ENCODE measurements around the gene CDH23.

The CDH23 gene

DNA sequence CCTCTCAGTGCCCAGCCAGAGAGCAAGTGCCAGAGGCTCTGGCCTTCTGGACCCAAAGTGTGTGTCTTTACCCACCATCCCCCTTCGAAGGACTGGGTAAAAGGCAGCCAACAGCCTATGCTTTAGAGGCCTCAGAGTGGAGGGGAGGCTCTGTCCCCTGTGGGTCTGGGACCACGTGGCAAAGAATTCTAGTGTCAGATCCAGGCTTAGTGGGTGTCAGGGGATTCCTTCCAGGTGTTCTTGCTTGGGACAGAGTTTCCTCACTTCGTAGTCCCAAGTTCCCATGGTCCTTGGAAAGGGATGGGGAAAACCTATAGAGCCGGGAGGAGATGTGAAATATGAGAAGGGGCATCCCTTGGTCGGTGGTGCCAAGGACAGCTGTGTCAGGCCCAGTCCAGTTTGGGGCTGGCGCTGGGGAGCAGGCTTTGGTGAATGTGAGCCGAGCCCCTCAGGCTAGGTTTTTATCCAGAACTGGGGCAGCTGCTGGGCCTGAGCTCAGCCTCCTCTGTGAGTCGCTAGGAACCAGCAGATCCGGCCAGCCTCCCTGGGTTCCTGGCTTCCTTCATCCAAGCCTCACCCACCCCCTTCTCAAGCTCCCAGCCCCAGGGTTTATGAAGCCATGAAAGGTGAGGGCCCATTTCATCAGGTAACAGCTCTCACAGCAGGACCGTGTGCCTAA lies 251.7 kb downstream of the CDH23 start:
- TF ChIP-seq, protein P1, sequence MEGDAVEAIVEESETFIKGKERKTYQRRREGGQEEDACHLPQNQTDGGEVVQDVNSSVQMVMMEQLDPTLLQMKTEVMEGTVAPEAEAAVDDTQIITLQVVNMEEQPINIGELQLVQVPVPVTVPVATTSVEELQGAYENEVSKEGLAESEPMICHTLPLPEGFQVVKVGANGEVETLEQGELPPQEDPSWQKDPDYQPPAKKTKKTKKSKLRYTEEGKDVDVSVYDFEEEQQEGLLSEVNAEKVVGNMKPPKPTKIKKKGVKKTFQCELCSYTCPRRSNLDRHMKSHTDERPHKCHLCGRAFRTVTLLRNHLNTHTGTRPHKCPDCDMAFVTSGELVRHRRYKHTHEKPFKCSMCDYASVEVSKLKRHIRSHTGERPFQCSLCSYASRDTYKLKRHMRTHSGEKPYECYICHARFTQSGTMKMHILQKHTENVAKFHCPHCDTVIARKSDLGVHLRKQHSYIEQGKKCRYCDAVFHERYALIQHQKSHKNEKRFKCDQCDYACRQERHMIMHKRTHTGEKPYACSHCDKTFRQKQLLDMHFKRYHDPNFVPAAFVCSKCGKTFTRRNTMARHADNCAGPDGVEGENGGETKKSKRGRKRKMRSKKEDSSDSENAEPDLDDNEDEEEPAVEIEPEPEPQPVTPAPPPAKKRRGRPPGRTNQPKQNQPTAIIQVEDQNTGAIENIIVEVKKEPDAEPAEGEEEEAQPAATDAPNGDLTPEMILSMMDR (IDR thresholded peaks at IDR 0.05; ENCODE audit: insufficient read depth, low read length, poor library complexity, severe bottlenecking) = no peak
- DNase-seq (ENCODE audit: extremely low read depth, insufficient read length) = no peak
- Histone ChIP-seq H3K36me3 (ENCODE audit: control insufficient read depth, insufficient read depth, low read length) (no peaks in the 10 kb centered on the region), H3K4me3 (replicated peaks; ENCODE audit: low read depth, low read length) (no peak overlapping the region), H3K27me3 (replicated peaks; ENCODE audit: control insufficient read depth, insufficient read depth, low read length) (no peaks in the 10 kb centered on the region)

DNA sequence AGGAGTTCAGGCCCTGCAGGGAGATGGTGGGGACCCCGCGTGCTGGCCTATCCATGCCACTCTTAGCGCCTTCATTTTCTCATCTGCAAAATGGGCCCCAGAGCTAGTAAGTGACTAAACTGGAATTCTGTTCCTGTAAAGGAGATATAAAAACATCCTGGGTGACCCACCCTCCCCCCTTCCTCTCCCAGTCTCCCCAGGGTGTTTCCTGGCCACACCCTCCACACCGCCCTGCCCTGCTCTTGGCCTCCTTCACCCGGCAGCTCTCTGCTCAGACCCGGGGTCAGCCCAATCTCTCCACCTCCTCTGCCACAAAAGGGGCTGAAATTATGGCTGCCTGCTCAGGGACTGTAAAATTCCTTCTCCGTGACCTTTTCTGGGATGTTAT lies 252.2 kb downstream of the CDH23 start:
- H3K36me3 ChIP-seq (ENCODE audit: control insufficient read depth, insufficient read depth, low read length) = no peaks in the 10 kb centered on the region
- TF ChIP-seq, protein P1 (IDR thresholded peaks at IDR 0.05; ENCODE audit: insufficient read depth, low read length, poor library complexity, severe bottlenecking) = no peak
- DNase-seq (ENCODE audit: extremely low read depth, insufficient read length) = no peak
- H3K4me3 ChIP-seq (replicated peaks; ENCODE audit: low read depth, low read length) = no peak overlapping the region
- no peaks in the 10 kb centered on the region for H3K27me3 ChIP-seq (replicated peaks; ENCODE audit: control insufficient read depth, insufficient read depth, low read length)

DNA sequence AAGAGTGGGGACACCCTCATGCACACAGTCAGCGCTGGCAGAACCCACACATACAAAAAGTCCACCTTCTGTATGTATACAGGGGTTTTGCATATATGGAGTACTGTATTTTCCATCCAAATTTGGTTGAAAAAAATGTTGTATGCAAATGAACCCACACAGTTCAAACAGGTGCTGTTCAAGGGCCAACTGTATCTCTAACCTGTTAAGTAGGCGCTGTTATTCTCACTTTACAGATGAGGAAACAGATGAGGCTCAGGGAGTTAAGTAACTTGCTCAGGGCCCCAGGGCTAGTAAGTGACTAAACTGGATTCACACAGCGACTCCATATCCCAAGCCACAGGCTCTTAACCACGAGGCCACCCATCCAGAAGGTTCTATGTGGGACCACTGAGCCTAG lies 252.9 kb downstream of the CDH23 start:
- TF ChIP-seq, protein P1 (IDR thresholded peaks at IDR 0.05; ENCODE audit: insufficient read depth, low read length, poor library complexity, severe bottlenecking) = no peak
- Histone ChIP-seq H3K27me3 (replicated peaks; ENCODE audit: control insufficient read depth, insufficient read depth, low read length) (no peaks in the 10 kb centered on the region), H3K36me3 (ENCODE audit: control insufficient read depth, insufficient read depth, low read length) (no peaks in the 10 kb centered on the region), H3K4me3 (replicated peaks; ENCODE audit: low read depth, low read length) (no peak overlapping the region)
- DNase-seq (ENCODE audit: extremely low read depth, insufficient read length) = no peak

DNA sequence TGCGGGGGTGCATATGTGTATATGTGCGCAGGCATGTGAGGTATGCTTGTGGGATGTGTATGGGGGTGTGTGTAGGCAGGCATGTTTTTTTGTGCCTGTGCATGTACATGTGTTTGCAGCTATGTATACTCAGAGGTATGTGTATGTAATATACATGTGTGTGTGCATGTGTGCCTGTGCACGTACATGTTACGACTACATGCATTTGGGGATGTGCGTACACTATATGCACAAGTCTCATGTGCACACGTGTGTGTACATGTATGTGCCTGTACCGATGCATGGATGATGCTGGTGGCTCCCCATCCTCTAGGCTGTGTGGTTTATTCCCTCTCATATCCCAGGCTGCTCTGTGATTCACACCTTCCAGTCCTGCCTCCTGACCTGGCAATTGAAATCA lies 253.7 kb downstream of the CDH23 start:
- H3K36me3 ChIP-seq (ENCODE audit: control insufficient read depth, insufficient read depth, low read length) = no peaks in the 10 kb centered on the region
- no peak for DNase-seq (ENCODE audit: extremely low read depth, insufficient read length)
- no peak overlapping the region for H3K4me3 ChIP-seq (replicated peaks; ENCODE audit: low read depth, low read length)
- TF ChIP-seq, protein P1 (IDR thresholded peaks at IDR 0.05; ENCODE audit: insufficient read depth, low read length, poor library complexity, severe bottlenecking) = no peak
- no peaks in the 10 kb centered on the region for H3K27me3 ChIP-seq (replicated peaks; ENCODE audit: control insufficient read depth, insufficient read depth, low read length)

DNA sequence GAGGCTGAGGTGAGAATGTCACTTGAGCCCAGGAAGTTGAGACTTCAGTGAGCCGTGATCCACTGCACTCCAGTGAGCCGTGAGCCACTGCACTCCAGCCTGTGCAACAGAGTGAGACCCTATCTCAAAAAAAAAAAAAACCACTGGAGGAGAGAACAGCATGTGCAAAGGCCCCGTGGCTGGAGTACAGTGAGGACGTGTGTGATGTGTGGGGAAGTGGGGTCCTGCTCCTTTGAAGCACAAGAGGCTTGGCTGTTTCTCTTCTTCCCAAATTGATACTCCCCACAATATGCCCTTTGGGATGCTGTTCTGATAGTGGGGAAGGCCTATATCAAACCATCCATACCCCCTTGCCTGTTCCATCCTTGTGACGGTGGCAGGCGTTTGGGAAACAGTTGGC lies 254.7 kb downstream of the CDH23 start:
- DNase-seq (ENCODE audit: extremely low read depth, insufficient read length) = no peak
- Histone ChIP-seq H3K4me3 (replicated peaks; ENCODE audit: low read depth, low read length) (no peak overlapping the region), H3K27me3 (replicated peaks; ENCODE audit: control insufficient read depth, insufficient read depth, low read length) (no peaks in the 10 kb centered on the region), H3K36me3 (ENCODE audit: control insufficient read depth, insufficient read depth, low read length) (no peaks in the 10 kb centered on the region)
- TF ChIP-seq, protein P1 (IDR thresholded peaks at IDR 0.05; ENCODE audit: insufficient read depth, low read length, poor library complexity, severe bottlenecking) = no peak

DNA sequence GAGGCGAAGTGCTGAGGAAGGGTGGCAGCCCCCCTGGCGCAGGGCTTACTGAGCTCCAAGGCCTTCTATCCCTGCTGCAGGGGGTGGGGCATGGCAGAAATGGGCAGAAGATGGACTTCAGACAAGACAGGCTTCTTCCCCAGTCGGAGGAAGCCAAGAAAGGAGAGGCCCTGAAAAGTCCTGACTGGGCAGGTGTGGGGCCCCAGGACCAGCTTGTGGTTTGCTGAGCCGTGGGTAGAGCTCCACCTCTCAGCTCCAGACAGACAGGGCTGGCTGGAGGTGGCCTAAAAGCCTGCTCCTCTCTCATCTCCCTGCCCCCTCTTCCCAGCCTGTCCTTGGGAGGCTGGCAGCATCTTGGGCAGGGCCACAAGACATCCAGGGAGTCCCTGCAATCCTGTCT lies 255.2 kb downstream of the CDH23 start:
- Histone ChIP-seq H3K27me3 (replicated peaks; ENCODE audit: control insufficient read depth, insufficient read depth, low read length) (no peaks in the 10 kb centered on the region), H3K36me3 (ENCODE audit: control insufficient read depth, insufficient read depth, low read length) (no peaks in the 10 kb centered on the region), H3K4me3 (replicated peaks; ENCODE audit: low read depth, low read length) (no peak overlapping the region)
- DNase-seq (ENCODE audit: extremely low read depth, insufficient read length) = no peak
- TF ChIP-seq, protein P1 (IDR thresholded peaks at IDR 0.05; ENCODE audit: insufficient read depth, low read length, poor library complexity, severe bottlenecking) = no peak
